ENCODE data around the gene CPLANE1.

DNA sequence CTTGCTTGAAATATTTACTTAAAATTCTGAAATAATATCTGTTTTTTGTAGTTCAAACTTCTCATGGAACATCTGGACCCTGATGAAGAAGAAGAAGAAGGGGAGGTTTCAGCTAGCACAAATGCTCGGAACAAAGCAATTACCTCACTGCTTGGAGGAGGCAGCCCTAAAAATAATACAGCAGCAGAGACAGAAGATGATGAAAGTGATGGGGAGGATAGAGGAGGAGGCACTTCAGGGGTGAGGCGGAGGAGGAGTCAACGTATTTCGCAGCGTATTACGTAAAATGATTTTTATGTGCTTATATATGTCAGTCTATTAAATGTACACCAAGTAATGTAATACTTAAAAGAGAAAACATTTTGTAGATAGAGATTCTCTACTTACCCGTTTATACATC lies 185.4 kb downstream of the CPLANE1 start:
- TF ChIP-seq CTCF (IDR thresholded peaks at IDR 0.05; ENCODE audit: low read depth, low read length, poor library complexity, severe bottlenecking) (no peak), EZH2phosphoT487 (IDR thresholded peaks at IDR 0.05; ENCODE audit: borderline replicate concordance, low read length) (no peak)
